Iris pigment epithelial cell (primary cell): ENCODE results near the gene TMEM134.
"Not testable (repeated sequence)": the region's sequence is repeated elsewhere in the genome, so short reads cannot be mapped to it uniquely, and the experiment has no call there.

Experiments used
- DNase-seq: peaks from one replicate; pipeline ENCODE4 v3.0.0-alpha.2; 2011; ENCODE audit warnings: low read depth

The TMEM134 gene

GRCh38 chr11:67485873-67486361 is 16.9 kb upstream of the TMEM134 start:
- DNase-seq, result not testable (repeated sequence)

GRCh38 chr11:67484847-67485311 is 15.8 kb upstream of the TMEM134 start:
- no peak for DNase-seq

GRCh38 chr11:67483831-67484665 is 15.0 kb upstream of the TMEM134 start:
- DNase-seq, result no peak

GRCh38 chr11:67482827-67483798 is 14.1 kb upstream of the TMEM134 start, which contains the start of gene AIP:
TSS of gene AIP (plus strand) at chr11:67483026. CDS start at chr11:67483159, 133 bp downstream.
- DNase-seq, result peak; percentile 98

GRCh38 chr11:67482275-67482826 is 13.3 kb upstream of the TMEM134 start:
- no peak for DNase-seq

GRCh38 chr11:67477344-67478050 is 8.4 kb upstream of the TMEM134 start:
- DNase-seq, result not testable (repeated sequence)

GRCh38 chr11:67476692-67477091 is 7.6 kb upstream of the TMEM134 start:
- DNase-seq, result not testable (repeated sequence)

- DNase-seq, result no peak
These were observed 3.8 kb upstream of the TMEM134 start for GRCh38 chr11:67472882-67473281.

GRCh38 chr11:67470337-67471002 is 1.4 kb upstream of the TMEM134 start:
- DNase-seq, result no peak

GRCh38 chr11:67469508-67469811 is 409 bp upstream of the TMEM134 start:
- no peak for DNase-seq

GRCh38 chr11:67468456-67468758 is 644 bp downstream of the TMEM134 start:
- no peak for DNase-seq

GRCh38 chr11:67468056-67468455 is 995 bp downstream of the TMEM134 start:
- DNase-seq, result no peak

- no peak for DNase-seq
These were observed 1.9 kb downstream of the TMEM134 start for GRCh38 chr11:67466962-67467771.

- no peak for DNase-seq
These were observed 2.7 kb downstream of the TMEM134 start for GRCh38 chr11:67466367-67466766.

GRCh38 chr11:67465530-67465929 is 3.5 kb downstream of the TMEM134 start:
- DNase-seq, result peak; percentile 17

- no peak for DNase-seq
These were observed 3.9 kb downstream of the TMEM134 start for GRCh38 chr11:67465189-67465510.

GRCh38 chr11:67464411-67465188 is 4.5 kb downstream of the TMEM134 start:
- peak; percentile 66 for DNase-seq

GRCh38 chr11:67463680-67464410 is 5.2 kb downstream of the TMEM134 start:
- DNase-seq, result no peak

GRCh38 chr11:67463186-67463585 is 5.9 kb downstream of the TMEM134 start:
- DNase-seq, result no peak
